Measurements from ENCODE around the gene BICDL1. TPM values are rescaled to one million over a fixed set of nuclear protein-coding genes. Genes with fewer than 3 reads are reported as not detected.

BICDL1 gene
- total and polyA plus RNA-seq, 2 of the 4 experiments (the other 2 are of a cell fraction): not detected

DNA sequence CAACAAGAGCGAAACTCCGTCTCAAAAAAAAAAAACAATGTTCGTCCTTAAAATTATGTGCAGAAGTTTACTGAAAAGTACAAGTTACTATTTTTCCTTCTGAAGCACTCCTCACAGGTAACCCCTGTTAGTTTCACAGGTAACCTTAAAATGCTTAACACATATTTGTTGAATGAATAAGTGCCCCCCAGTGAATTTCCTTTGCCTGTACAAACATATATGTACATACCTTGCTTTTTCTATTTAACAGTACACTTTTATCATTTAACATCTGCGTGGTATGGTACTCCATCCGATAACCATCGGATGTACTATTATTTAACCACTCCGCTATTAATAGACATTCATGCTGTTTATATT is 128.9 kb downstream of the BICDL1 start:
- no peak overlapping the region for H2AFZ ChIP-seq (replicated peaks; ENCODE audit: low read length, poor library complexity)
- H3K9ac ChIP-seq (ENCODE audit: low read depth, low read length): peak overlapping the region; percentile 96

More for the DNA sequence above, 128.9 kb downstream of the BICDL1 start:
- Histone ChIP-seq H2BK5ac (ENCODE audit: low read depth, low read length, poor library complexity, severe bottlenecking) (peak overlapping the region; percentile 93), H4K91ac (ENCODE audit: insufficient read depth, low read depth, low read length) (no peak overlapping the region), H3K18ac (ENCODE audit: low read depth, low read length) (no peak overlapping the region), H4K8ac (ENCODE audit: low read depth in 2 of 2, low read length in 2 of 2) (no peak overlapping the region), H2BK15ac (ENCODE audit: low read depth, low read length) (no peak overlapping the region), H2AK9ac (replicated peaks; ENCODE audit: low read depth, low read length, poor library complexity) (no peak overlapping the region), H3K4me2 (ENCODE audit: low read depth, low read length) (peak overlapping the region; percentile 94), H2AK5ac (ENCODE audit: low read depth, low read length) (no peak overlapping the region), H4K20me1 (ENCODE audit: insufficient read depth, low read length) (peaks cover 42% of the 10 kb centered on the region), H2BK120ac (ENCODE audit: low read depth, low read length) (no peak overlapping the region), H3K79me1 (ENCODE audit: low read depth in 1 of 2, low read length in 2 of 2) (peaks cover 19 to 61% of the 10 kb centered on the region in 2 experiments), H3K9me3 (ENCODE audit: control insufficient read depth, insufficient read depth, low read length) (no peaks in the 10 kb centered on the region), H3K4ac (ENCODE audit: low read depth, low read length) (no peak overlapping the region; the same call in 1 of the 2 replicates), H4K5ac (ENCODE audit: low read depth, low read length) (no peak overlapping the region), H3K36me3 (ENCODE audit: control insufficient read depth, insufficient read depth, low read length) (peaks cover 7% of the 10 kb centered on the region; the same call in 1 of the 2 replicates), H2BK20ac (ENCODE audit: low read depth, low read length) (no peak overlapping the region), H3K27ac (ENCODE audit: insufficient read depth, low read length) (peak overlapping the region; percentile 98; the same call in 1 of the 2 replicates), H3K56ac (ENCODE audit: extremely low read depth, insufficient read depth, low read length) (no peak overlapping the region; the same call in 1 of the 2 replicates), H3K23ac (ENCODE audit: low read depth, low read length) (0 out of 2 replicates have a peak overlapping the region, but pooled peaks have one; percentile 98), H3K4me3 (ENCODE audit: insufficient read depth, low read depth, low read length) (peak overlapping the region; percentile 95), H3K9me1 (ENCODE audit: insufficient read depth, low read length) (peaks cover 32% of the 10 kb centered on the region), H3K14ac (replicated peaks; ENCODE audit: low read depth, low read length) (no peak overlapping the region), H3K27me3 (ENCODE audit: control insufficient read depth, insufficient read depth, low read length) (no peaks in the 10 kb centered on the region), H3K4me1 (ENCODE audit: control insufficient read depth, insufficient read depth, low read length) (peaks cover 23% of the 10 kb centered on the region)
- intact Hi-C loops (cut with micrococcal nuclease) (no loop called here), in situ Hi-C loops (cut with MboI; ENCODE audit: low sequenced_read_pairs) (loop anchor here (25.0 kb wide), 1 partner anchor 1756 kb away; the partner anchor contains the start of gene TAOK3), dilution Hi-C loops (cut with HindIII; ENCODE audit: low sequenced_read_pairs, unreplicated experiment) (no loop called here)
- ChIA-PET POLR2A (ENCODE audit: unreplicated experiment) (interaction anchor here (0.6 to 1.0 kb wide), 3 partner anchors 58 to 83 kb away, joined by 4 to 9 read pairs (median 5); partner anchors contain the start of gene RPLP0), CTCF (interaction anchor here (1.2 to 1.4 kb wide), 2 partner anchors 31 to 83 kb away, joined by 4 to 5 read pairs; partner anchors contain the start of gene RPLP0)
- BruUV-seq (replicated peaks): TSS peak; percentile 84
- no peak for TF ChIP-seq MAFK (IDR thresholded peaks at IDR 0.05; ENCODE audit: low read depth, low read length)
- TF ChIP-seq MXI1 (IDR thresholded peaks at IDR 0.05; ENCODE audit: borderline replicate concordance, low read depth, low read length): no peak
- TF ChIP-seq MAZ (IDR thresholded peaks at IDR 0.05; ENCODE audit: borderline replicate concordance, low read depth, low read length): no peak
- TF ChIP-seq, protein P1, sequence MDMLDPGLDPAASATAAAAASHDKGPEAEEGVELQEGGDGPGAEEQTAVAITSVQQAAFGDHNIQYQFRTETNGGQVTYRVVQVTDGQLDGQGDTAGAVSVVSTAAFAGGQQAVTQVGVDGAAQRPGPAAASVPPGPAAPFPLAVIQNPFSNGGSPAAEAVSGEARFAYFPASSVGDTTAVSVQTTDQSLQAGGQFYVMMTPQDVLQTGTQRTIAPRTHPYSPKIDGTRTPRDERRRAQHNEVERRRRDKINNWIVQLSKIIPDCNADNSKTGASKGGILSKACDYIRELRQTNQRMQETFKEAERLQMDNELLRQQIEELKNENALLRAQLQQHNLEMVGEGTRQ (IDR thresholded peaks at IDR 0.05; ENCODE audit: low read depth, low read length): no peak
- no peak for DNase-seq
- no peak for ATAC-seq (ENCODE audit: low read depth)
- WGBS, 2 experiments (ENCODE audit: extremely low coverage in 2 of 2, insufficient read length in 1 of 2): no CpG with 5 or more reads among the region's 7 CpGs

All from IMR-90 (cell line).